LNCaP clone FGC (cell line): Measurements from ENCODE around the gene DPM2.

Experiments
- DNase-seq: peaks from one replicate; pipeline ENCODE4 v3.0.0-alpha.2; 2011; ENCODE audit warnings: low read depth
- H3K4me3 ChIP-seq: 2 replicates; pipeline ENCODE4 v1.5.1; 2011; ENCODE audit warnings: mild to moderate bottlenecking, low read depth, low read length, control low read depth
- TF ChIP-seq, protein P1 (sequence below): IDR thresholded peaks from 2 replicates; pipeline ENCODE4 v1.5.1; 2012; ENCODE audit warnings: mild to moderate bottlenecking; ENCODE audit not compliant: control insufficient read depth, insufficient read depth; ENCODE audit errors: extremely low read depth

DPM2 gene

GRCh38 chr9:127938298-127938690 lies 640 bp upstream of the DPM2 start:
- TF ChIP-seq, protein P1, sequence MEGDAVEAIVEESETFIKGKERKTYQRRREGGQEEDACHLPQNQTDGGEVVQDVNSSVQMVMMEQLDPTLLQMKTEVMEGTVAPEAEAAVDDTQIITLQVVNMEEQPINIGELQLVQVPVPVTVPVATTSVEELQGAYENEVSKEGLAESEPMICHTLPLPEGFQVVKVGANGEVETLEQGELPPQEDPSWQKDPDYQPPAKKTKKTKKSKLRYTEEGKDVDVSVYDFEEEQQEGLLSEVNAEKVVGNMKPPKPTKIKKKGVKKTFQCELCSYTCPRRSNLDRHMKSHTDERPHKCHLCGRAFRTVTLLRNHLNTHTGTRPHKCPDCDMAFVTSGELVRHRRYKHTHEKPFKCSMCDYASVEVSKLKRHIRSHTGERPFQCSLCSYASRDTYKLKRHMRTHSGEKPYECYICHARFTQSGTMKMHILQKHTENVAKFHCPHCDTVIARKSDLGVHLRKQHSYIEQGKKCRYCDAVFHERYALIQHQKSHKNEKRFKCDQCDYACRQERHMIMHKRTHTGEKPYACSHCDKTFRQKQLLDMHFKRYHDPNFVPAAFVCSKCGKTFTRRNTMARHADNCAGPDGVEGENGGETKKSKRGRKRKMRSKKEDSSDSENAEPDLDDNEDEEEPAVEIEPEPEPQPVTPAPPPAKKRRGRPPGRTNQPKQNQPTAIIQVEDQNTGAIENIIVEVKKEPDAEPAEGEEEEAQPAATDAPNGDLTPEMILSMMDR, result no peak
- no peak overlapping the region for H3K4me3 ChIP-seq
- no peak for DNase-seq

- H3K4me3 ChIP-seq, result peak overlapping the region; percentile 68
- TF ChIP-seq, protein P1, result no peak
- DNase-seq, result no peak
These were observed 632 bp downstream of the DPM2 start for GRCh38 chr9:127937056-127937387.

GRCh38 chr9:127936347-127936852 lies 1.3 kb downstream of the DPM2 start:
- DNase-seq, result no peak
- peak overlapping the region; percentile 68 for H3K4me3 ChIP-seq
- TF ChIP-seq, protein P1, result no peak

- TF ChIP-seq, protein P1, result no peak
- peak overlapping the region; percentile 68; the same call in 1 of the 2 replicates for H3K4me3 ChIP-seq
- DNase-seq, result no peak
These were observed 1.9 kb downstream of the DPM2 start for GRCh38 chr9:127935765-127936221.

DNA sequence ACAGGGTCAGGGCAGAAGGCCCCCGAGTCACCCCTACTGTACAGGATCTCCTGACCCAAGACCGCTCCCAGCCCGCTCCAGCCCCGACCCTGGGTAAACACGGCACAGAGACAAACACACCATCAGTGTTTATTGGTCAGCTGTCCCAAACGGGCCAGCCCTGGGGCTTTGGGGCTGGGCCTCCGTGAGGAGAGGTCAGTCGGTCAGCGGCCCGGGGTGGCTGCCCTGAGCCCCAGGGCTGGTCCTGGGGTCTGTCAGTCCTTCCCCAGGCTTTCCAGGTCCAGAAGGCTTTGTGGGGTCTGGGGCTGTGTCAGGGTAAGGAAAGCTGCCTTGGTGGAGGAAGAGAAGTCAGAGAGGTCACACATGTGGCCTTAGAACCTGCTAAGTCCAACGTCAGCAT lies 2.7 kb downstream of the DPM2 start:
- DNase-seq, result no peak
- TF ChIP-seq, protein P1, result no peak
- H3K4me3 ChIP-seq, result no peak overlapping the region

GRCh38 chr9:127934248-127934647 lies 3.4 kb downstream of the DPM2 start:
- H3K4me3 ChIP-seq, result no peak overlapping the region
- TF ChIP-seq, protein P1, result no peak
- no peak for DNase-seq
